Measurements from ENCODE around the gene GFAP.

- TF ChIP-seq CTCF (IDR thresholded peaks at IDR 0.05) (no peak), USF2 (CRISPR knock-in tag; IDR thresholded peaks at IDR 0.05) (no peak), MAX (CRISPR knock-in tag; IDR thresholded peaks at IDR 0.05) (no peak), TEAD4 (CRISPR knock-in tag; IDR thresholded peaks at IDR 0.05) (no peak), CBFB (CRISPR knock-in tag; IDR thresholded peaks at IDR 0.05; ENCODE audit: low read depth) (no peak), ELF4 (CRISPR knock-in tag; IDR thresholded peaks at IDR 0.05; ENCODE audit: low read depth) (no peak), ATF3 (CRISPR knock-in tag; conservative IDR thresholded peaks at IDR 0.05) (no peak), ATF6 (CRISPR knock-in tag; IDR thresholded peaks at IDR 0.05) (no peak)
These were observed 11.7 kb upstream of the GFAP start for GRCh38 chr17:44926821-44927525.
